Suprapubic skin (tissue), 4 donors: ENCODE results near the gene PPAT. TPM values are rescaled to one million over a fixed set of nuclear protein-coding genes. Genes with fewer than 3 reads are reported as not detected.

ENCODE experiments used
- DNase-seq, 2 donors: peaks; one replicate each; pipeline ENCODE4 v3.0.0-alpha.2; 2019; ENCODE audit warnings: low spot score in 2 of 2
- H3K27ac ChIP-seq: fragments of 200-600 bp; sonication (generic); one replicate; pipeline ENCODE4 v1.5.1; 2019
- H3K27me3 ChIP-seq: fragments of 200-600 bp; sonication (generic); one replicate; pipeline ENCODE4 v1.5.1; 2019
- H3K36me3 ChIP-seq: fragments of 200-600 bp; sonication (generic); one replicate; pipeline ENCODE4 v1.5.1; 2019
- H3K4me1 ChIP-seq: fragments of 200-600 bp; sonication (generic); one replicate; pipeline ENCODE4 v1.5.1; 2019
- H3K4me3 ChIP-seq: fragments of 200-600 bp; sonication (generic); one replicate; pipeline ENCODE4 v1.5.1; 2019; ENCODE audit warnings: mild to moderate bottlenecking
- H3K9me3 ChIP-seq: fragments of 200-600 bp; sonication (generic); one replicate; pipeline ENCODE4 v1.5.1; 2019
- CTCF ChIP-seq, 2 donors: fragments of 200-600 bp in 1 of 2; fragments of 450-650 bp in 1 of 2; sonication (generic) in 1 of 2; IDR thresholded peaks; one replicate each; pipeline ENCODE4 v1.5.1; 2016 to 2019; ENCODE audit warnings: antibody characterized with exemption in 2 of 2, mild to moderate bottlenecking in 1 of 2, moderate library complexity in 1 of 2
- EP300 ChIP-seq: sonication (generic); formaldehyde crosslinking; IDR thresholded peaks from one replicate; pipeline ENCODE4 v1.6.1; 2017; ENCODE audit warnings: antibody characterized with exemption
- POLR2A ChIP-seq, 2 donors: fragments of 450-650 bp; IDR thresholded peaks; one replicate each; pipeline ENCODE4 v1.6.1; 2017; ENCODE audit warnings: antibody characterized with exemption in 2 of 2, mild to moderate bottlenecking in 2 of 2, moderate library complexity in 2 of 2
- POLR2AphosphoS5 ChIP-seq, 3 donors: sonication (generic); formaldehyde crosslinking; IDR thresholded peaks; one replicate each; pipeline ENCODE4 v1.6.1; 2017; ENCODE audit warnings: antibody characterized with exemption in 3 of 3
- WGBS: methylation state at CpG from one replicate; pipeline ENCODE4 v1.1.5; 2018; 5-methylcytosine and 5-hydroxymethylcytosine counted together
- total RNA-seq, 4 donors: library from RNA; depleted of rRNA; stranded (reverse); fragments of >200 nt; gene quantifications; one replicate each; pipeline ENCODE4 v1.1.0, GENCODE V29; 2016

PPAT gene
- total RNA-seq, 4 donors from 2014 or later, result 7.1 to 10.0 (median 7.7) TPM

DNA sequence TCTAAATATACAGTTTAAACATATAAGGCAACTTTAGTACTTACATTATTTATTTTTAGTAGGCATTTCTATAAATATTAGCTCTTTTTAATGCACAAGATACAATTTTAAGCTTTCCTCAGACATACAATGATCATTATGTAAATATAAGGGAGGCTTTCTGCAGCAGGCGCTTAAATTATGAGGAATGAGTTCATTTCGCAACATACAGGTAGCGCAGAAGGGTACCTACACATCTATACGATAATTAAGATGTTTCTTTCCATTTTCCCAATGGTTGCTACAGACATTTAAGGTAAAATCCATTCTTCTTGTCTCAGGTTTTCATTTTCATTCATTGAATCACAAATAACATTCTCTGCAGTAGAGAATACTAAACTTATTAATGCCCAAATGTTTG is 49.3 kb downstream of the PPAT start:
- TF ChIP-seq POLR2AphosphoS5 (IDR thresholded peaks at IDR 0.05) (no peak), POLR2A (IDR thresholded peaks at IDR 0.05) (no peak), EP300 (no peak), CTCF (IDR thresholded peaks at IDR 0.05) (no peak)
- WGBS, result 94% methylated on average over 4 of the region's 4 CpGs
- Histone ChIP-seq H3K36me3 (no peaks in the 10 kb centered on the region), H3K9me3 (no peaks in the 10 kb centered on the region), H3K27ac (no peak overlapping the region), H3K27me3 (no peaks in the 10 kb centered on the region), H3K4me1 (peaks cover 17% of the 10 kb centered on the region), H3K4me3 (peak overlapping the region; percentile 83)
- DNase-seq, result no peak

GRCh38 chr4:56375458-56375857 is 60.0 kb downstream of the PPAT start:
- Histone ChIP-seq H3K4me1 (peaks cover 4% of the 10 kb centered on the region), H3K4me3 (no peak overlapping the region), H3K36me3 (peaks cover 6% of the 10 kb centered on the region), H3K27me3 (no peaks in the 10 kb centered on the region), H3K9me3 (no peaks in the 10 kb centered on the region), H3K27ac (no peak overlapping the region)
- DNase-seq, result no peak
- WGBS, result 90% methylated on average over 2 of the region's 2 CpGs
- no peak for TF ChIP-seq EP300
- no peak for TF ChIP-seq CTCF (IDR thresholded peaks at IDR 0.05)
- no peak for TF ChIP-seq POLR2A (IDR thresholded peaks at IDR 0.05)
- no peak for TF ChIP-seq POLR2AphosphoS5 (IDR thresholded peaks at IDR 0.05)

DNA sequence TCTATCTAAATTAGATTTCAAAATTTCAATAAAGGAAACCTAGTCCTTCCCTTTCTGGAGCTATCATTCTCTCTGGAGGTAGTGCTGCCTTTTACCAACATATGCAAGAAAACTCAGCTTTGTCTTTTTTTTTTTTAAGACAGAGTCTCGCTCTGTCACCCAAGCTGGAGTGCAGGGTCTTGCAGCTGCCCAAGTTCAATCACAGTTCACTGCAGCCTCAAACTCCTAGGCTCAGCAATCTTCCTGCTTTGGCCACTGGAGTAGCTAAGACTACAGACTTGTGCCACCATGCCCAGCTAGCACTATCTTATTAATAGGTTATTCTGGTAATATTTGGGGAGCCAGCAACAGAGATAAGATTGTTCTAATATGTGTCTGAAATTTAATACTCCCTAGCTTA is 60.5 kb downstream of the PPAT start:
- H3K4me1 ChIP-seq, result peaks cover 4% of the 10 kb centered on the region
- H3K4me3 ChIP-seq, result no peak overlapping the region
- no peaks in the 10 kb centered on the region for H3K27me3 ChIP-seq
- no peak overlapping the region for H3K27ac ChIP-seq
- WGBS, result 80% methylated on average over 1 of the region's 1 CpG
- H3K36me3 ChIP-seq, result peaks cover 9% of the 10 kb centered on the region
- H3K9me3 ChIP-seq, result no peaks in the 10 kb centered on the region
- TF ChIP-seq POLR2AphosphoS5 (IDR thresholded peaks at IDR 0.05), result no peak
- TF ChIP-seq POLR2A (IDR thresholded peaks at IDR 0.05), result no peak
- no peak for TF ChIP-seq CTCF (IDR thresholded peaks at IDR 0.05)
- TF ChIP-seq EP300, result no peak
- DNase-seq, result no peak

DNA sequence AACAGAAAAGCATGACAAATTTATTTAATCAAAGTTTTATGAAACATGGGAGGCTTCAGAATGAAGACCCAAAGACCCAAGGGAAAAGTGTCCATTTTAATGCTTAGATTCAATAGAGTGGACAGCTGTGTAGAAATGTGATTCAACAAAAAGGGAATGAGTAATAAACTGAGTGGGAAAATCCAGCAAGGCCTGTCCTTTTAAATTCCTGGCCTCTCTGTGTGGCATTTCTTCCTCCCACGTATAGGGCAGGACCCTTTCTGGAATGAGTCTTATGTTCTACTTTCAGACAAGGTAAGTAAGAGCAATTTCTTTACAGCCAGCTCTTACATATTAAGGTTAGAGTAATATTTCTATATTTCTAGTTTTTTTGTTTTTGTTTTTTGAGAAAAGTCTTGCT is 62.6 kb downstream of the PPAT start:
- 0% methylated on average over 1 of the region's 1 CpG for WGBS
- Histone ChIP-seq H3K4me3 (no peak overlapping the region), H3K9me3 (no peaks in the 10 kb centered on the region), H3K36me3 (peaks cover 10% of the 10 kb centered on the region), H3K27ac (no peak overlapping the region), H3K4me1 (peaks cover 4% of the 10 kb centered on the region), H3K27me3 (no peaks in the 10 kb centered on the region)
- TF ChIP-seq CTCF (IDR thresholded peaks at IDR 0.05) (no peak), POLR2A (IDR thresholded peaks at IDR 0.05) (no peak), EP300 (no peak), POLR2AphosphoS5 (IDR thresholded peaks at IDR 0.05) (no peak)
- DNase-seq, result no peak

- no peak for DNase-seq
- 68% methylated on average over 8 of the region's 8 CpGs for WGBS
- H3K27me3 ChIP-seq, result no peaks in the 10 kb centered on the region
- H3K4me1 ChIP-seq, result peaks cover 4% of the 10 kb centered on the region
- H3K4me3 ChIP-seq, result no peak overlapping the region
- no peak overlapping the region for H3K27ac ChIP-seq
- no peak for TF ChIP-seq POLR2A (IDR thresholded peaks at IDR 0.05)
- TF ChIP-seq CTCF (IDR thresholded peaks at IDR 0.05), result no peak
- no peak for TF ChIP-seq EP300
- TF ChIP-seq POLR2AphosphoS5 (IDR thresholded peaks at IDR 0.05), result no peak
- no peaks in the 10 kb centered on the region for H3K9me3 ChIP-seq
- peaks cover 10% of the 10 kb centered on the region for H3K36me3 ChIP-seq
These were observed 63.8 kb downstream of the PPAT start for GRCh38 chr4:56371426-56372220.
